Vagina (tissue), 2 donors: Measurements from ENCODE around the gene ATP6V1A. TPM values are rescaled to one million over a fixed set of nuclear protein-coding genes. Genes with fewer than 3 reads are reported as not detected.

Experiments used
- DNase-seq, 2 donors: peaks; one replicate each; pipeline ENCODE4 v3.0.0-alpha.2; 2017; ENCODE audit errors: extremely low spot score in 2 of 2
- H3K27ac ChIP-seq: fragments of 200-600 bp; sonication (generic); one replicate; pipeline ENCODE4 v1.5.1; 2019
- H3K27me3 ChIP-seq: fragments of 200-600 bp; sonication (generic); one replicate; pipeline ENCODE4 v1.5.1; 2019
- H3K36me3 ChIP-seq, 2 donors: fragments of 200-600 bp; sonication (generic); one replicate each; pipeline ENCODE4 v1.5.1; 2017 to 2019
- H3K4me1 ChIP-seq: fragments of 200-600 bp; sonication (generic); one replicate; pipeline ENCODE4 v1.5.1; 2019
- H3K4me3 ChIP-seq, 2 donors: fragments of 200-600 bp; sonication (generic); 1 replicate in 1 of 2; 2 replicates in 1 of 2; pipeline ENCODE4 v1.5.1; 2016 to 2019
- H3K9me3 ChIP-seq: fragments of 200-600 bp; sonication (generic); one replicate; pipeline ENCODE4 v1.5.1; 2019
- CTCF ChIP-seq, 3 experiments: fragments of 450-650 bp in 2 of 3; fragments of 200-600 bp in 1 of 3; sonication (generic) in 1 of 3; IDR thresholded peaks; one replicate each; pipeline ENCODE4 v1.5.1; 2017 to 2019; ENCODE audit warnings: antibody characterized with exemption in 3 of 3, mild to moderate bottlenecking in 2 of 3, moderate library complexity in 2 of 3
- POLR2A ChIP-seq, 2 donors: fragments of 450-650 bp; IDR thresholded peaks; one replicate each; pipeline ENCODE4 v1.6.1; 2017; ENCODE audit warnings: antibody characterized with exemption in 2 of 2, mild to moderate bottlenecking in 2 of 2, moderate library complexity in 2 of 2
- POLR2AphosphoS5 ChIP-seq, 2 donors: sonication (generic); formaldehyde crosslinking; IDR thresholded peaks; one replicate each; pipeline ENCODE4 v1.9.0; 2017; ENCODE audit warnings: antibody characterized with exemption in 2 of 2, mild to moderate bottlenecking in 2 of 2, low read depth in 1 of 2; ENCODE audit not compliant: insufficient read depth in 1 of 2
- intact Hi-C: fragments of 100-400 bp; cut with DNase I; formaldehyde crosslinking; loops from one replicate; pipeline ENCODE4 v1.15.1; 2023
- total RNA-seq: library from RNA; depleted of rRNA; stranded (reverse); fragments of >200 nt; gene quantifications from one replicate; pipeline ENCODE4 v1.2.3, GENCODE V29; 2016

ATP6V1A gene
- 28.5 TPM for total RNA-seq

- Histone ChIP-seq H3K27ac (peak within 1 kb of the TSS; percentile 100), H3K9me3 (no peaks in the 10 kb centered on the region), H3K27me3 (no peaks in the 10 kb centered on the region), H3K36me3 (no peaks in the 10 kb centered on the region), H3K4me1 (peaks cover 55% of the 10 kb centered on the region), H3K4me3 (peak within 1 kb of the TSS; percentile 80 to 99)
- DNase-seq: peak in 1 of 2 donors; percentile 97
- intact Hi-C loops: no loop called here
- TF ChIP-seq CTCF (IDR thresholded peaks at IDR 0.05) (no peak), POLR2AphosphoS5 (IDR thresholded peaks at IDR 0.05; ENCODE audit: insufficient read depth in 1 of 2, low read depth in 1 of 2) (peak; percentile 62 to 88), POLR2A (IDR thresholded peaks at IDR 0.05) (peak in 1 of 2 donors; percentile 30)
These were observed at the start of gene ATP6V1A for GRCh38 chr3:113746548-113747282. Gene ATP6V1A, plus strand, starts transcription at chr3:113747035. Its CDS starts 31,719 bp downstream, at chr3:113778754.

GRCh38 chr3:113697500-113698090, 49.2 kb upstream of the ATP6V1A start:
- intact Hi-C loops: no loop called here

GRCh38 chr3:113698213-113698742, 48.6 kb upstream of the ATP6V1A start:
- Histone ChIP-seq H3K4me1 (peaks cover 41% of the 10 kb centered on the region), H3K9me3 (no peaks in the 10 kb centered on the region), H3K27me3 (no peaks in the 10 kb centered on the region), H3K27ac (peak overlapping the region; percentile 100), H3K36me3 (no peaks in the 10 kb centered on the region), H3K4me3 (peak overlapping the region; percentile 34 to 39)
- TF ChIP-seq CTCF (IDR thresholded peaks at IDR 0.05) (no peak), POLR2AphosphoS5 (IDR thresholded peaks at IDR 0.05; ENCODE audit: insufficient read depth in 1 of 2, low read depth in 1 of 2) (no peak), POLR2A (IDR thresholded peaks at IDR 0.05) (no peak)
- intact Hi-C loops: no loop called here
- no peak for DNase-seq

More at GRCh38 chr3:113697500-113698090, 49.2 kb upstream of the ATP6V1A start:
- Histone ChIP-seq H3K27me3 (no peaks in the 10 kb centered on the region), H3K36me3 (no peaks in the 10 kb centered on the region), H3K4me1 (peaks cover 41% of the 10 kb centered on the region), H3K9me3 (no peaks in the 10 kb centered on the region), H3K4me3 (peak overlapping the region; percentile 55 to 96), H3K27ac (peak overlapping the region; percentile 100)
- no peak for TF ChIP-seq POLR2AphosphoS5 (IDR thresholded peaks at IDR 0.05; ENCODE audit: insufficient read depth in 1 of 2, low read depth in 1 of 2)
- no peak for TF ChIP-seq POLR2A (IDR thresholded peaks at IDR 0.05)
- no peak for TF ChIP-seq CTCF (IDR thresholded peaks at IDR 0.05)
- DNase-seq: no peak

- Histone ChIP-seq H3K27ac (peak overlapping the region; percentile 100), H3K4me3 (peak overlapping the region; percentile 34 to 39), H3K4me1 (peaks cover 36% of the 10 kb centered on the region), H3K27me3 (no peaks in the 10 kb centered on the region), H3K36me3 (no peaks in the 10 kb centered on the region), H3K9me3 (no peaks in the 10 kb centered on the region)
- no peak for DNase-seq
- TF ChIP-seq POLR2AphosphoS5 (IDR thresholded peaks at IDR 0.05; ENCODE audit: insufficient read depth in 1 of 2, low read depth in 1 of 2) (no peak), POLR2A (IDR thresholded peaks at IDR 0.05) (no peak), CTCF (IDR thresholded peaks at IDR 0.05) (no peak)
- intact Hi-C loops: no loop called here
These were observed 47.9 kb upstream of the ATP6V1A start for GRCh38 chr3:113698956-113699355.
